DMS53 treated with DMSO at 0.1 percent for 48 hours (cell line): Measurements from ENCODE around the gene SEC14L2.
"Not testable (repeated sequence)": the region's sequence is repeated elsewhere in the genome, so short reads cannot be mapped to it uniquely, and the experiment has no call there.

Experiments used
- DNase-seq: peaks from one replicate; lab custom pipeline; 2025; ENCODE audit not compliant: unreplicated experiment; lab: John Stamatoyannopoulos, UW

Gene SEC14L2

GRCh38 chr22:30447656-30448055, 50.8 kb downstream of the SEC14L2 start:
- DNase-seq = no peak

GRCh38 chr22:30451488-30451887, 54.7 kb downstream of the SEC14L2 start:
- not testable (repeated sequence) for DNase-seq

- DNase-seq = no peak
Observed at GRCh38 chr22:30452861-30453260, 56.0 kb downstream of the SEC14L2 start.

GRCh38 chr22:30453731-30454510, 57.1 kb downstream of the SEC14L2 start:
- no peak for DNase-seq

- no peak for DNase-seq
Observed at GRCh38 chr22:30455075-30455840, 58.4 kb downstream of the SEC14L2 start.

- DNase-seq = no peak
Observed at GRCh38 chr22:30457981-30458380, 61.2 kb downstream of the SEC14L2 start.

GRCh38 chr22:30459181-30460052, 62.6 kb downstream of the SEC14L2 start:
- DNase-seq = no peak

- no peak for DNase-seq
Observed at GRCh38 chr22:30460147-30460546, 63.3 kb downstream of the SEC14L2 start.

- not testable (repeated sequence) for DNase-seq
Observed at GRCh38 chr22:30460555-30460954, 63.7 kb downstream of the SEC14L2 start.

GRCh38 chr22:30469165-30469564, 72.3 kb downstream of the SEC14L2 start:
- DNase-seq = no peak

GRCh38 chr22:30470655-30471054, 73.8 kb downstream of the SEC14L2 start:
- no peak for DNase-seq

- DNase-seq = no peak
Observed at GRCh38 chr22:30471616-30472318, 74.9 kb downstream of the SEC14L2 start, which contains the start of gene SEC14L3. Gene SEC14L3 (minus strand): TSS chr22:30472017. CDS start chr22:30471958, 59 bp downstream.

GRCh38 chr22:30472994-30473720, 76.3 kb downstream of the SEC14L2 start:
- DNase-seq = no peak

GRCh38 chr22:30474121-30474520, 77.3 kb downstream of the SEC14L2 start:
- no peak for DNase-seq
